GM18502 (cell line): ENCODE measurements around the gene ZNF718.
"Not testable (repeated sequence)": the region's sequence is repeated elsewhere in the genome, so short reads cannot be mapped to it uniquely, and the experiment has no call there.

Experiments used
- ATAC-seq: cut with Tn5 transposase; IDR thresholded peaks from one replicate; pipeline ENCODE4 v1.9.1; 2021; ENCODE audit warnings: mild to moderate bottlenecking; ENCODE audit not compliant: unreplicated experiment, poor library complexity

Gene ZNF718

DNA sequence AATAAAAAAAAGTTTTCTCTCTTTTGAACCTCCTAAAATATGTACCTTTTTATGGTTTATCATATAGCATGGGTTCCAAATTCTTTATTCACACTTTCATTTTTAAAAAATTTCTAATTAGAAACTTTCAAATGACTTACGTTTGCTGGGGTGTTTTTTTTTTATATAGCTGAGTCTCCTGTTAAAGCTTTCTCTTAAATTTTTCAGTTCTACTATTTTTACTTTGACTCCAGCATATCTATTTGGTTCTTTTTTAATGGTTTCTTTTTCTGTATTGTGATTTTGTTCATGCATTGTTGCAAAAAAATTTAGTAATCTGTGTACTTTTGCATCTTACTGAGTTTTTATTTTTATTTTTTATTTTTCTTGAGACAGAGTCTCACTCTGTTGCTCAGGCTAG, 22.3 kb downstream of the ZNF718 start:
- no peak for ATAC-seq

DNA sequence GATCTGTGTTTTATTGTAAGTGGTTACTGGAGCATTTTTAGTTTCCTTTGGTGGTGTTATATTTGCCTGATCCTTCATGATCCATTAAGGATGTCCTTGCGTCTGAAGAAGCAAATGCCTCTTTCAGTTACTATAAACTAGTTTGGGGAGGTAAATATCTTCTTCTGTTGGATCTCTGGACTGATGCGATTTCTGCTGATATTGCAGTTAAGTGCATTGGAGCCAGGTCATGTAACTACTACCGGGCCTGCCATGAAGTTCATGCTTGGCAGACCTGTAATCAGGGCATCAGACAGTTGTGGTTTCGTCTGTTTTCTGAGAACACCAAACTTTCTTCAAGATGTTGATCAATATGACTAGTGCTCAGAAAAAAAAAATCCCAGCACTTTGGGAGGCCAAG, 22.9 kb downstream of the ZNF718 start:
- no peak for ATAC-seq

DNA sequence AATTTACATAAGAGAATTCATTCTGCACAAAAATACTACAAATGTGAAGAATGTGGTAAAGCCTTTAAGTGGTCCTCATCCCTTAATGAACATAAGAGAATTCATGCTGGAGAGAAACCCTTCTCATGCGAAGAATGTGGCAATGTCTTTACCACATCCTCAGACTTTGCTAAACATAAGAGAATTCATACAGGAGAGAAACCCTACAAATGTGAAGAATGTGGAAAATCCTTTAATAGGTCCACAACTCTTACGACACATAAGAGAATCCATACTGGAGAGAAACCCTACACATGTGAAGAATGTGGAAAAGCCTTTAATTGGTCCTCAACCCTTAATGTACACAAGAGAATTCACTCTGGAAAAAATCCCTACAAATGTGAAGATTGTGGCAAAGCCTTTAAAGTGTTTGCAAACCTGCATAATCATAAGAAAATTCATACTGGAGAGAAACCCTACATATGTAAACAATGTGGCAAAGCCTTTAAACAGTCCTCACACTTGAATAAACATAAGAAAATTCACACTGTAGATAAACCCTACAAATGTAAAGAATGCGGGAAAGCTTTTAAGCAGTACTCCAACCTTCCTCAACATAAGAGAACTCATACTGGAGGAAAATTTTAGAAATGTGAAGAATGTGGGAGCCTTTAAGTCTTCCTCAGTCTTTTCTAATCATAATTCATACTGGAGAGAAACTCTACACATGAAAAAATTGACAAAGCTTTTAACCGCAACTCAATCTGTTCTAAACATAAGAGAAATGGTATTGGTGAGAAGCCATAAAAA, 37.4 kb downstream of the ZNF718 start:
- ATAC-seq, result no peak

DNA sequence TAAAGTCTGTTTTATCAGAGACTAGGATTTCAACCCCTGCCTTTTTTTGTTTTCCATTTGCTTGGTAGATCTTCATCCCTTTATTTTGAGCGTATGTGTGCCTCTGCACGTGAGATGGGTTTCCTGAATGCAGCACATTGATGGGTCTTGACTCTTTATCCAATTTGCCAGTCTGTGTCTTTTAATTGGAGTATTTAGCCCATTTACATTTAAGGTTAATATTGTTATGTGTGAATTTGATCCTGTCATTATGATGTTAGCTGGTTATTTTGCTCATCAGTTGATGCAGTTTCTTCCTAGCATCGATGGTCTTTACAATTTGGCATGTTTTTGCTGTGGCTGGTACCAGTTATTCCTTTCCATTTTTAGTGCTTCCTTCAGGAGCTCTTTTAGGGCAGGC, 45.3 kb downstream of the ZNF718 start:
- ATAC-seq, result not testable (repeated sequence)

DNA sequence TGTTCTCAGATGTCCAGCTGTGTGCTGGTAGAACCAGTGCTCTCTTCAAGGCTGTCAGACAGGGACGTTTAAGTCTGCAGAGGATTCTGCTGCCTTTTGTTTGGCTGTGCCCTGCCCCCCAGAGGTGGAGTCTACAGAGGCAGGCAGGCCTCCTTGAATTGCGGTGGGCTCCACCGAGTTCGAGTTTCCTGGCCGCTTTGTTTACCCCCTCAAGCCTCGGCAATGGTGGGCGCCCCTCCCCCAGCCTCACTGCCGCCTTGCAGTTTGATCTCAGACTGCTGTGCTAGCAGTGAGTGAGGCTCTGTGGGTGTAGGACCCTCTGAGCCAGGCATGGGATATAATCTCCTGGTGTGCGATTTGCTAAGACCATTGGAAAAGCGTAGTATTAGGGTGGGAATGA, 47.0 kb downstream of the ZNF718 start:
- not testable (repeated sequence) for ATAC-seq

DNA sequence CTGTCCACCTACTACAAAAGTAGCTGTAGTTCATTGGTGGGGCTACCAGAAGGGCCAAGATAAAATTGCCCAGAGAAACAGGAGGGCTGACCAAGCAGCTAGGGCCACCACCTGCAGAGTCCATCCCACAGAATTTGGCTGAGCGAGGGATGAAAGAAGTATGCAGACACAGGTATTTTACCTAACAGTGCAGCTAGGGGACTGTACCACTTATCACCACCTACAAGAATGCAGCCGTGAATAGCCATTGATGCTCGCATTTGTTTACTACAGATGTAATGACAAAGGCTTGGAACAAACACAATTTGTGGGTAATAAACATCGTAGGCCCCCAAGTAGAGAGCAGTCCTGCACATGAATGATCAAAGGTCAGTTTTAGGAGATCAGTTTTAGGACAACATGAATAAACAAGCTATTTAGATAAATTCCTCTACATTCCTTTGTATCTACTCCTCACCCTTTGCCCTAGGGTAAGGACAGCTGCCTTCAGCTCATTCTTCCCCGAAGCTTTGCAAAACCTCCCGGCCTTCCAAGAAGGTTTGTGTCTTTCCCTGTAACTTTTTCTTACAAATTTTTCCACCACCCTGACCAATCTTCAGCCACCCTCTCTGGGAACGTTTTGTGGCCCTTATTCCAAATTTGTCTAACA, 49.5 kb downstream of the ZNF718 start:
- no peak for ATAC-seq

DNA sequence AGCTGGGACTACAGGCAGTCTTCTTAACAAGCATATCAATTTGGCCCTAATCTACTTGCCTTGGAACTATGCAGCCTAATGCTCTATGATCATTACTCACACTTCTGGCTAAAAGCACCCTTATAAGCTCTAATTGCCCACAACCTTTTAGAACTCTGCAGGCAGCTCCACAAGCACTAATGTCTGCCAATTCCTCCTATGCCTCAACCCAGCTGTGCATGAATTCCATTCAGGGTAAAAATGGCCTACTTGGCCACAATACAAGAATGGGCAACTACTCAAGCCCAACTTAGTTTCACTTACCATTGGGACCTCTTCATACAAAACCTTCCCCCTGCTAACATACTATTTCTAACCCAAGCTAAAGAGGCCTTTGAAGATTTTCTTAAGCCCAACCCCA, 51.7 kb downstream of the ZNF718 start:
- ATAC-seq, result no peak

DNA sequence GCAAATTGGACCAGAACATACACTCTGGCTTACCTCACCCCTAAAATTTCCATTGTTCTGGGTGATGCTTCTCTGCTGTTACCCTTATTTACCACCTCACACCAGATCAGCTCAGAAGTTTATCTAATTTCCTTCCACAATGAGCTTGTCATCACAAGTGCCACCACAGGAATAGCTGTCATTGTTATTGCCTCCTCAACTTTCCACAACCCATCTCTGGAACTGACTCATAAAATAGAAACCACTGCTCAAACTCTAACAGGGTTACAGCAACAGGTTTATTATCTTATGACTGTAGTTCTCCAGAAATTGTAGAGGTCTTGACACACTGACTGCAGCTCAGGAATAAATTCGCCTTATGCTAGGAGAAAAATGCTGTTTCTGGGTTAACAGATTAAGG, 52.7 kb downstream of the ZNF718 start:
- no peak for ATAC-seq

DNA sequence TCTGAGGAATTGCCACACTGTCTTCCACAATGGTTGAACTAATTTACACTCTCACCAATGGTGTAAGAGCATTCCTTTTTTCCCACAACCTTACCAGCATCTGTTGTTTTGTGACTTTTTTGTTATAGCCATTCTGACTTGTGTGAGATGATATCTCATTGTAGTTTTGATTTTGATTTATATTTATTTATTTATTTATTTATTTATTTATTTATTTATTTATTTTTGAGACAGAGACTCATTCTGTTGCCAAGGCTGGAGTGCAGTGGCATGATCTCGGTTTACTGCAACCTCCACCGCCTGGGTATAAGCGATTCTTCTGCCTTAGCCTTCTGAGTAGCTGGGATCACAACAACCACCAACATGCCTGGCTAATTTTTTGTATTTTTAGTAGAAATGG, 57.9 kb downstream of the ZNF718 start:
- not testable (repeated sequence) for ATAC-seq

DNA sequence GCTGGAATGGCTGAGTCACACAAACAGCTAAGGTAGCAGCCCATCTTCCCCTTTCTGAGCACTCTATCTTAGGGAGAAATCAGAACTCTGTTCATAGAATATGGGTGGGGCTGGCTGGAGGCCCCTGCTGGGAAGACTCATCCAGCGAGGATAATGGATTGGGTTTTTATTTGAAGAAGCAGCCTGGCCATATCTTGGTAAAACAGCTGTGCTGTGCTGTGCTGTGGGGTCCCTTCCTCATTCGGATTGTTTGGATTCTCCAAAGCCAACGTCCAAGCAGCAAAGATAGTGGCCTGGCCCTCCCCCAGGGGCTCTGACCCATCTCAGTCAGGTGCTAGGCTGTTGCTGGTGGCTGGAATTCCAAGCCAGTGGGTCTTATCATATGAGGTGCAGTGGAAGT, 63.8 kb downstream of the ZNF718 start:
- no peak for ATAC-seq

DNA sequence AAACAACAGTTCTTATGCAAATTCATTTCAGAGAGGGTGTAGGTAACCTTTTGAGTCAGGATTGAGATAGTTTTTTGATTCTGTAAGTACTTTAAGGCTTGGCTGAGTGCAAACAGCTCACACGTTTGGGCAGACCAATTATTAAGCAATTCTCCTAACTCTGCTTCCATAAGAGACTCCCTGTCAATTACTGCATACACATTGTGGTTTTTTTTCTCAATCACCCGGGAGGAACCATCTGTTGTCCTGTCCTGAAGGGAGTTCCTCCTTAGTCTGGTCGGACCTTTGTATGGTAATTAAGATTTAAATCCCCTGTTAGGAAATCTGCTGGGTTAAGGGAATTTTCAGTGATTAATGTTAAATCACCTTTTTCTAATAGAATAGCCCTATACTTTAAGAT, 70.9 kb downstream of the ZNF718 start:
- not testable (repeated sequence) for ATAC-seq

DNA sequence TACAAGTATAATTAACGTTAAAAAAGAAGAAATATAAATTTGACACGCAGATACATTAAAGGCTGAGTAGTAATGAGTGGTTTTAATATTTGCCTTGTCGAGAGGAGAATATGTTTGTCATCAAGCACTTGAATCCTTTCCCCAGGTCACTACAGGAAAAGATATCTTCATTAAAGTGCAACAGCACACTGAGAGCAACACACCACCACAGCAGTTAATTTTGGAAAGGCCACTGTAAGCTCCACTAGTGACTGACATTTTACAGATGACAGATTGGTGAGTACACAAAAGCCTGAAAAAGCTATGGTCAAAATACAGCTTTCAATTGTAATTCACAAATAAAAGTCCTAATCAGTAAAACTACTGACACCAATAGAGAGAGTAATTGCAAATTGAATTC, 76.6 kb downstream of the ZNF718 start:
- no peak for ATAC-seq

DNA sequence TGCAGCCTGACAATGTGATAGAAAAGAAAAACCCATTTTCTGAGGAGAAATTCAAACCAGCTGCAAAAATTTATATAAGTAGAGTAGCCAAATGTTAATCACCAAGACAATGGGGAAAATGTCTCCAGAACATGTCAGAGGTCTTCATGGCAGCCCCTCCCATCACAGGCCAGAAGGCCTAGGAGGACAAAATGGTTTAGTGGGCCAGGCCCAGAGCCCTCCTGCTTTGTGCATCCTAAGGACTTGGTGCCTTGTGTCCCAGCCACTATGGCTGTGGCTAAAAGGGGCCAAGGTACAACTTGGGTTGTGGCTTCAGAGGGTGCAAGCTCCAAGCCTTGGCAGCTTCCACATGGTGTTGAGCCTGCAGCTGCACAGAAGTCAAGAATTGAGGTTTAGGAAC, 78.5 kb downstream of the ZNF718 start:
- ATAC-seq, result not testable (repeated sequence)

DNA sequence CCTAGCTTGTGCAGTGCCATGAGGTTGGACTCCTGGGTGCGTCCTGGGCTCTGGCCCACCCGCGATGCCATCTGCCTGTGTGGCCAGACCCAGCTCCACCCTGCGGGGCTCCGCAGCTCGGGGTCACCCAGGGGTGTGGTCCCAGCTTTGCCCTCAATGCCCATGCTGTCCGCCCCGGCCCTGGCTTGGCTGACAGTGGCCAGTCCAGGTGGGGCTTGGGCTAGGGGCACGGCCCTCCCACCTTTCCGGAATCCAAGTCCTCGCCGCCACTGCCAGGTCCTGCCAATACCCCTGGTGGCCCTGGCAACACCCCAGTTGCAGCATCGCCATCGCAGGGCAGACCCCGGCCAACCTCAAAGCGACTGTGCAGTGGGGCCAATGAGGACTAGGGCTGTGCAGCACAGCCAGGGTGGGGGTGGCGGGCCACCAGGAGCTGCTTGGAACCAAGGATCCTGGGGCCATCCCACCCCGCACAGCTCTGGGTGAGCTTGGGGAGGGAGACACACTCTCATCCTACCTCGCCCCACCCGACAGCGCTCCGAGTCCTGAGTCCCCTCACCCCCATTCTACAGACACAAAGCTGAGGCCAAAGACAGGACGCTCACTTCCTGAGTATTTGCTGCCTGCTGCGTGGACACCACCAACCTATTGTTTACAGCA, 80.9 kb downstream of the ZNF718 start:
- no peak for ATAC-seq

DNA sequence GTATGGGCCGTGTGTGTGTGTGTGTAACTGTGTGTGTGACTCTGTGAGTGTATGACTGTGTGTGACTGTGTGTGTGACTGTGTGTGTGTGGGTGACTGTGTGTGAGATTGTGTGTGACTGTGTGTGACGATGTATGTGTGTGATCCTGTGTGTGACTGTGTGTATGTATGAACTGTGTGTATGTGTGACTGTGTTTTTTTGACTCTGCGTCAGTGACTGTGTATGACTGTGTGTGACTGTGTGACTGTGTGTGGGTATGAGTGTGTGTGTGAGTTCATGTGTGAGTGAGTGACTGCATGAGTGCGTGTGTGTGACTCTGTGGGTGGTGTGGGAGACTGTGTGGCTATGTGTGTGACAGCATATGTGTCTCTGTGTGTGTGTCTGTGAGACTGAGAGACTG, 81.8 kb downstream of the ZNF718 start:
- ATAC-seq, result no peak

DNA sequence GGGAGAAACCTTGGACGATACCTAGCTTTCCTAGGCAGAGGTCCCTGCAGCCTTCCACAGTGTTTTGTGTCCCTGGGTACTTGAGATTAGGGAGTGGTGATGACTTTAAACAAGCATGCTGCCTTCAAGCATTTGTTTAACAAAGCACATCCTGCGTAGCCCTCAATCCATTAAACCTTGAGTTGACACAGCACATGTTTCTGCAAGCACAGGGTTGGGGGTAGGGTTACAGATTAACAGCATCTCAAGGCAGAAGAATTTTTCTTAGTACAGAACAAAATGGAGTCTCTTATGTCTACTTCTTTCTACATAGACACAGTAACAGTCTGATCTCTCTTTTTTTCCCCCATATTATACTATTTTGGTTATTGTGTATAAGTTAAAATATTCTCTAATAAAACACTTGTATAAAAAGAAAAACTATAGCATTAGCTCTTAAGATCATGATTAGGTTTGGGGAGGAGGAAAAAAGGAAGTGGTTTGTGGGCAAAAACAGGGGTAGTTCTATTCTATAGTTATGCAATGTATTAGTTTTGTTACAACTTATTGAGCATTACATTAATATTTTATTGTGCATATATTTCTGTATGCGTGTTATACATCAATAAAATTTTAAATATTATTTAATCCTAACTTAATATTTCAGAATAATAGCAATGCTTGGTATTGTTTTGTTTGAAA, 84.3 kb downstream of the ZNF718 start:
- not testable (repeated sequence) for ATAC-seq

DNA sequence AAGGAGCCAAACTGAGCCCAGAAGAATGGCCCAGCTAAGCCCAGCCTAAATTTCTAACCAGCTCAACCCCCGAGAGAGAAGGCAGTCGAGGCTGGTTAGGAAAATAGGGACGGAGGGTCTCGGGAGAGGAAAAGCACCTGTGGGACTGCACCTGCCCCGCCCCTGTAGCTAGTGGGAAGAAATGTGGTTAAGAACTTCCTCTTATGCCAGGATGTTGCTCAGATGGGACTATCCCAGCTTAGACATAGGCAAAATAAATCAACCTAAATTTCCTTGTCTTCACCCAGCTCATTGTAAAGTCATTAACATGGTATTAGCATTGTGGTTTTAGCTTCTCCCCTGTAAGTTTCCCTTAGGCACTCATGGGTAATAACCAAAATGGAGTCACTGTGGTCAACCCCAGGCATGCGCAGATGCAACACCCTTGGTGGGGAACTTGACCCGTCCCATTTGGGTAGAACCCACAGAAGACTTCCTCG, 86.8 kb downstream of the ZNF718 start:
- ATAC-seq, result no peak

DNA sequence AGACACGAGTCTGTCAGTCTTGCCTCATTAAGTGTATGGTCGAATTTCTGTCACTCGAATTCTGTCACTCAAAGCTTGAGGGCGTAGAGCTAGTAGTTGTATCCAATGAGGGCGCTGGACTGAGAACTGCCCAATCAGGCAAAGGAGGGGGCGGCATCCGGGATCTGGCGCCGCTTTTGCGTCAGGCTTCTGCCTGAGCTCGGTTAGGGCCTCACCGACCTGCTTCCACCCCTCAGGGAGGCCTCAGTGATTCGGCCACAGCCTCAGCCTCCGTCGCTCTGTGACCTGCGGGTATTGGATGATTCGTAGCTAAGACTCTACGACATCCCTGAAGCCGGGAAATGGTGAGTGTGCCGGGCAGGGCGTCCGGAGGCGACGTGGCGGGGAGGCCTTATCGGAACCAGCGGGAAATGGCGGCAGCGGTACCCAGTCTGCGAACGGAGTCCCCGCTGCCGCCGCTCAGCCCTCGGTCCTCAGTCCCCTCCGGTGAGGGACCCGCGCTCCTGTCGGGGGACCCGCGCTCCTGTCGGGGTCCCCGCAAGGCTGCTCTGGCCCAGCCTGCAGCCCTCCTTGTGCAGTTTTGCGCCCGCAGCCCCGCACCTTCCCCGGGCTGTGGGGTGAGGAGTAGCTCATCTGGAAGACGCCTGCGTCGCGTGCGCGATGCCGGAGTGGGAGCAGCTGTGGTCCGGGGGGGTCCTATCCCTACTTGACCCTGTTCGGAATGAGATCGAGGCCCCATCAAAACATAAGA, 88.3 kb downstream of the ZNF718 start:
- ATAC-seq, result no peak

DNA sequence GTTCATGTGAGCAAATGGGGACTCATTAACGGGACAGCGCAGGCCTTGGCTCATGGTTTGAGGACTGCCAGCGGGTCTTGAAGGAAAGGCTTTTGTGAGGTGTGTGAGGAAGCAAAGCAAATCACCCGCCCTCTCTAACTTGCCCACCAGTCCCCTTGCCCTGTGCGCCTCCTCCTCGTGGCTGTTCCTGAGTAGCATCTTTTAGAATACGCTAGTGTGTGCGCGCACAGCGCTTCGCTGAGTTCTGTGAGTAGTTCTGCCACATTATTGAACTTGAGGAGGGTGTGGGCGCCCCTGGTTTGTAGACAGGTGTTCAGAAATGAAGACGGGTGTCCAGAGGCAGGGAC, 88.9 kb downstream of the ZNF718 start:
- not testable (repeated sequence) for ATAC-seq
